Muscle layer of colon (tissue), 2 donors: ENCODE results near the gene ZNF689.
"Not testable (repeated sequence)": the region's sequence is repeated elsewhere in the genome, so short reads cannot be mapped to it uniquely, and the experiment has no call there.

Experiments
- H3K27ac ChIP-seq: one replicate; pipeline ENCODE4 v1.7.0; 2013; ENCODE audit warnings: low read depth, mild to moderate bottlenecking, low read length, moderate library complexity
- H3K27me3 ChIP-seq, 2 donors: one replicate each; pipeline ENCODE4 v1.7.0; 2013; ENCODE audit warnings: low read length in 2 of 2, mild to moderate bottlenecking in 2 of 2; ENCODE audit not compliant: insufficient read depth in 2 of 2, control insufficient read depth in 1 of 2
- H3K36me3 ChIP-seq: one replicate; pipeline ENCODE4 v1.7.0; 2013; ENCODE audit warnings: mild to moderate bottlenecking, low read length; ENCODE audit not compliant: insufficient read depth
- H3K4me1 ChIP-seq: one replicate; pipeline ENCODE4 v1.7.0; 2013; ENCODE audit warnings: mild to moderate bottlenecking, low read length; ENCODE audit not compliant: insufficient read depth
- H3K4me3 ChIP-seq, 2 donors: one replicate each; pipeline ENCODE4 v1.7.0; 2013; ENCODE audit warnings: low read length in 2 of 2, low read depth in 1 of 2, mild to moderate bottlenecking in 1 of 2, moderate library complexity in 1 of 2
- H3K9ac ChIP-seq: one replicate; pipeline ENCODE4 v1.7.0; 2013; ENCODE audit warnings: low read length
- H3K9me3 ChIP-seq: one replicate; pipeline ENCODE4 v1.7.0; 2013; ENCODE audit warnings: mild to moderate bottlenecking, low read length
- donor health status: abdominal sarcoma.
- donor health status: Adenocarcinoma of cecum.

The ZNF689 gene

GRCh38 chr16:30651124-30652004 lies 41.2 kb upstream of the ZNF689 start:
- H3K4me1 ChIP-seq, result peaks cover 26% of the 10 kb centered on the region
- H3K9me3 ChIP-seq, result no peaks in the 10 kb centered on the region
- peak overlapping the region; percentile 92 to 96 for H3K4me3 ChIP-seq
- peak overlapping the region; percentile 97 for H3K9ac ChIP-seq
- peaks cover 39% of the 10 kb centered on the region for H3K36me3 ChIP-seq
- H3K27me3 ChIP-seq, result no peaks in the 10 kb centered on the region
- peak overlapping the region; percentile 97 for H3K27ac ChIP-seq

- Histone ChIP-seq H3K36me3 (peaks cover 33% of the 10 kb centered on the region), H3K9me3 (no peaks in the 10 kb centered on the region), H3K27ac (peak within 1 kb of the TSS; percentile 97), H3K9ac (peak within 1 kb of the TSS; percentile 97), H3K27me3 (no peaks in the 10 kb centered on the region), H3K4me1 (peaks cover 26% of the 10 kb centered on the region), H3K4me3 (peak within 1 kb of the TSS; percentile 92 to 96)
These were observed 40.4 kb upstream of the ZNF689 start, which contains the start of gene PRR14 for GRCh38 chr16:30650369-30651123. Gene PRR14 (plus strand): TSS chr16:30650960. CDS start chr16:30651646, 686 bp downstream.

GRCh38 chr16:30649725-30650368 lies 39.7 kb upstream of the ZNF689 start:
- H3K9ac ChIP-seq, result peak overlapping the region; percentile 53
- peak overlapping the region; percentile 97 for H3K27ac ChIP-seq
- peaks cover 26% of the 10 kb centered on the region for H3K4me1 ChIP-seq
- H3K27me3 ChIP-seq, result no peaks in the 10 kb centered on the region
- peak overlapping the region; percentile 92 to 96 for H3K4me3 ChIP-seq
- no peaks in the 10 kb centered on the region for H3K9me3 ChIP-seq
- H3K36me3 ChIP-seq, result peaks cover 26% of the 10 kb centered on the region

- H3K4me1 ChIP-seq, result peaks cover 10% of the 10 kb centered on the region
- H3K27ac ChIP-seq, result no peak overlapping the region
- H3K36me3 ChIP-seq, result peaks cover 2% of the 10 kb centered on the region
- H3K4me3 ChIP-seq, result no peak overlapping the region
- H3K9me3 ChIP-seq, result no peaks in the 10 kb centered on the region
- H3K27me3 ChIP-seq, result no peaks in the 10 kb centered on the region
- no peak overlapping the region for H3K9ac ChIP-seq
These were observed 37.0 kb upstream of the ZNF689 start for GRCh38 chr16:30647274-30647571.

GRCh38 chr16:30645727-30646126 lies 35.5 kb upstream of the ZNF689 start:
- Histone ChIP-seq H3K4me1 (peaks cover 5% of the 10 kb centered on the region), H3K27ac (no peak overlapping the region), H3K9ac (no peak overlapping the region), H3K9me3 (no peaks in the 10 kb centered on the region), H3K36me3 (no peaks in the 10 kb centered on the region), H3K27me3 (no peaks in the 10 kb centered on the region), H3K4me3 (no peak overlapping the region)

GRCh38 chr16:30644334-30644830 lies 34.2 kb upstream of the ZNF689 start:
- Histone ChIP-seq H3K36me3 (no peaks in the 10 kb centered on the region), H3K4me3 (no peak overlapping the region), H3K9ac (no peak overlapping the region), H3K9me3 (no peaks in the 10 kb centered on the region), H3K27me3 (no peaks in the 10 kb centered on the region), H3K4me1 (no peaks in the 10 kb centered on the region), H3K27ac (no peak overlapping the region)

- Histone ChIP-seq H3K27me3 (no peaks in the 10 kb centered on the region), H3K9ac (no peak overlapping the region), H3K9me3 (no peaks in the 10 kb centered on the region), H3K27ac (no peak overlapping the region), H3K4me1 (no peaks in the 10 kb centered on the region), H3K4me3 (no peak overlapping the region), H3K36me3 (no peaks in the 10 kb centered on the region)
These were observed 31.3 kb upstream of the ZNF689 start for GRCh38 chr16:30641378-30641982.

- H3K27me3 ChIP-seq, result no peaks in the 10 kb centered on the region
- no peak overlapping the region for H3K4me3 ChIP-seq
- no peak overlapping the region for H3K9ac ChIP-seq
- H3K4me1 ChIP-seq, result no peaks in the 10 kb centered on the region
- no peaks in the 10 kb centered on the region for H3K36me3 ChIP-seq
- H3K27ac ChIP-seq, result no peak overlapping the region
- H3K9me3 ChIP-seq, result no peaks in the 10 kb centered on the region
These were observed 27.8 kb upstream of the ZNF689 start for GRCh38 chr16:30637944-30638343.

- not testable (repeated sequence) for H3K27me3 ChIP-seq, H3K4me1 ChIP-seq, H3K9me3 ChIP-seq, H3K36me3 ChIP-seq, H3K27ac ChIP-seq, H3K4me3 ChIP-seq, H3K9ac ChIP-seq
These were observed 26.9 kb upstream of the ZNF689 start for GRCh38 chr16:30637139-30637538.

GRCh38 chr16:30636599-30636998 lies 26.4 kb upstream of the ZNF689 start:
- no peaks in the 10 kb centered on the region for H3K27me3 ChIP-seq
- no peaks in the 10 kb centered on the region for H3K4me1 ChIP-seq
- no peaks in the 10 kb centered on the region for H3K36me3 ChIP-seq
- no peak overlapping the region for H3K27ac ChIP-seq
- no peak overlapping the region for H3K9ac ChIP-seq
- H3K4me3 ChIP-seq, result no peak overlapping the region
- H3K9me3 ChIP-seq, result no peaks in the 10 kb centered on the region

GRCh38 chr16:30633526-30633925 lies 23.3 kb upstream of the ZNF689 start:
- Histone ChIP-seq H3K27ac (peak overlapping the region; percentile 17), H3K9ac (peak overlapping the region; percentile 45), H3K9me3 (no peaks in the 10 kb centered on the region), H3K27me3 (no peaks in the 10 kb centered on the region), H3K4me1 (peaks cover 3% of the 10 kb centered on the region), H3K36me3 (no peaks in the 10 kb centered on the region), H3K4me3 (peak overlapping the region; percentile 43 to 75)
